GM21390 (cell line): ENCODE data around the gene REC8.

Experiments used
- ATAC-seq: cut with Tn5 transposase; IDR thresholded peaks from one replicate; pipeline ENCODE4 v1.9.1; 2021; ENCODE audit not compliant: unreplicated experiment

The REC8 gene

GRCh38 chr14:24138396-24139271, 33.2 kb upstream of the REC8 start:
- no peak for ATAC-seq

GRCh38 chr14:24139272-24139934, 32.5 kb upstream of the REC8 start:
- no peak for ATAC-seq

GRCh38 chr14:24141097-24141880, 30.6 kb upstream of the REC8 start, which contains the start of gene EMC9:
Gene EMC9, minus strand, starts transcription at chr14:24141591. Its CDS starts 287 bp downstream, at chr14:24141304.
- peak; percentile 84 for ATAC-seq

- ATAC-seq: no peak
These were observed 28.4 kb upstream of the REC8 start for GRCh38 chr14:24143511-24143910.

- no peak for ATAC-seq
These were observed 27.4 kb upstream of the REC8 start for GRCh38 chr14:24144451-24144850.

- no peak for ATAC-seq
These were observed 26.7 kb upstream of the REC8 start for GRCh38 chr14:24145219-24145618.

DNA sequence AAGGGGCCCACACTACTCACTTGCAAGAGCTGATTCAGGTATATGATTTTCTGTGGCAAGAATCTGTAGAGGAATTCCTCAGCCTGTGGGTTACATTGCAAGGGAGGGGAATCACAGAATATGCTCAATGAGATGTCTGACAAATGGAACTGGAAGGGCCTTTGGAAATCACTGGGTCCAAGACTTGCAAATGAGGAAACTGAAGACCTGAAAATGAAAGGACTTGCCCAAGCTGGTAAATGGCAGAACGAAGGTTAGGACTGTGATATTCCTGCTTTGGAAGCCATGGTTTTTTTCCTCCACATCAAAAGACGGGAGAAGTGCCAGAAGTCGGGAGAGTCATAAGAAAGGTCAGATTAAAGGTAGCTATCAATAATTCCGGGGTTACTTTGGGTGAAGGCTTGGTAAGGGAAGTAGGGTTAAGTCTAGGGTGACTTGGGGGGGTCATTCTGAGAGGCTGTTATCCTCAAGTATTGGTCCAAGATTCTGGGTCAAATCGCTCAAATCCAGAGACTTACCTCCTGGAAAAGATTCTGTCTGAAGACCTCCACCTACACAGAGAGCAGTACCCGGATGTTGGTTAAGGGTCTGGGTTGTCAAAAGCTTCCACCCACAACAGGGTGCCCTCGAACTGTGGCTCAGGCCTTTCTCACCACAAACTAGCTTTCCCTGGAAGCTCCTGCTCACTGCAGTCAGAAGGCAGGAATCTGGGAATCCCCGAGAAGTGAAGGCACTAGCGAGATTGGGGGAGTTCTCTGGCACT, 26.0 kb upstream of the REC8 start:
- ATAC-seq: no peak

DNA sequence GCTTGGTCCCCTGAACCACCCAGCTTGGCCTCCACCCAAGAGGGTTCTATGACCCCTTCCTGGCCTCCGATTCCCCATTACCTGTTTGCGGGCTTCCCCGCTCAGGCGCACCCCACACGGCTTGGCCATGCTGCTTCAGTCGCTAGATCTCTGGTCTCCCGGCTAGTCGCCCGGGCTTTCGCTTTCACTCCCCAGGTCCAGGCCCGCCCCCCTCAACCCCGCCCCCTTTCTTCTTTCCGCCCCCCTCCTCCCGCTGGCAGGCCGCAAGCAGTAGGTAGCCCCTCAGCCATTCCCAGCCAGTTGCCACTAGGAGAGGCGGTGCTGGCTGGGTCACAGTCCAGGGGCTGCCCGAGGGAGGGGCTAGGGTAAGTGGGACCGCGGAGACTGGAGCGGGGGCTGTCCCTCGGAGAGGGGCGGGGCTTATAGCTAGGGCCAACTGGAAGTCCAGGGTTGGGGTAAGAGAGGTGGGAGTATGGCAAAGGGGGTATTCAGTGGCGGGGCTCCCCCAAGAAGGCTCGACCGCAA, 25.4 kb upstream of the REC8 start, which contains the start of gene PSME2:
Gene PSME2 (minus strand): TSS at position 158 of the 525 bp plus-strand sequence. CDS start 29 bp downstream, at position 129.
- peak; percentile 56 for ATAC-seq

- peak; percentile 82 for ATAC-seq
These were observed 24.7 kb upstream of the REC8 start, which contains the start of gene RNF31 for GRCh38 chr14:24146978-24147760. Gene RNF31, plus strand, starts transcription at chr14:24147498. Its CDS starts 201 bp downstream, at chr14:24147699.

DNA sequence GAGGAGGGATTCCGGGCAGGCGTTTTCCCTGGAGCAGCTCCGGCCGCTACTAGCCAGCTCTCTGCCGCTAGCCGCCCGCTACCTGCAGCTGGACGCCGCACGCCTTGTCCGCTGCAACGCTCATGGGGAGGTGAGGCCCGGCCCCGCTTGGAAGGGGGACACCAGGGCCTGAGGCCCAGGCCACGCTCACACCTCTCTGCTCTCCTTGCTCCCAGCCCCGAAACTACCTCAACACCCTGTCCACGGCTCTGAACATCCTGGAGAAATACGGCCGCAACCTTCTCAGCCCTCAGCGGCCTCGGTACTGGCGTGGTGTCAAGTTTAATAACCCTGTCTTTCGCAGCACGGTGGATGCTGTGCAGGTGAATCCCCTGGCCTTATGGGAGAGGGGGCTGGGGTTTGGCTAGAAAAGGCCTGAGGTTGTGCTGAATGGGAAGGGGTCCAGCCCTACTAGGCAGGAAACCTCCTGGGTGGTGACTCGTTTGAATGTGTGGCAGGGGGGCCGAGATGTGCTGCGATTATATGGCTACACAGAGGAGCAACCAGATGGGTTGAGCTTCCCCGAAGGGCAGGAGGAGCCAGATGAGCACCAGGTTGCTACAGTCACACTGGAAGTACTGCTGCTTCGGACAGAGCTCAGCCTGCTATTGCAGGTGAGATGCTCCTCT, 24.0 kb upstream of the REC8 start:
- ATAC-seq: no peak

GRCh38 chr14:24149302-24149969, 22.4 kb upstream of the REC8 start:
- no peak for ATAC-seq

DNA sequence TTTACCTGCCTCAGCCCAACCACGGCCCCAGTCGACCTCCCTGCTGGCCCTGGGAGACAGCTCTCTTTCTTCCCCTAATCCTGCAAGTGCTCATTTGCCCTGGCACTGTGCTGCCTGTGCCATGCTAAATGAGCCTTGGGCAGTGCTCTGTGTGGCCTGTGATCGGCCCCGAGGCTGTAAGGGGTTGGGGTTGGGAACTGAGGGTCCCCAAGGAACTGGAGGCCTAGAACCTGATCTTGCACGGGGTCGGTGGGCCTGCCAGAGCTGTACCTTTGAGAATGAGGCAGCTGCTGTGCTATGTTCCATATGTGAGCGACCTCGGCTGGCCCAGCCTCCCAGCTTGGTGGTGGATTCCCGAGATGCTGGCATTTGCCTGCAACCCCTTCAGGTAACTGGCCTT, 21.8 kb upstream of the REC8 start:
- ATAC-seq: no peak

GRCh38 chr14:24150567-24150966, 21.3 kb upstream of the REC8 start:
- ATAC-seq: no peak

GRCh38 chr14:24150993-24151392, 20.9 kb upstream of the REC8 start:
- no peak for ATAC-seq

- no peak for ATAC-seq
These were observed 20.3 kb upstream of the REC8 start for GRCh38 chr14:24151404-24152080.

DNA sequence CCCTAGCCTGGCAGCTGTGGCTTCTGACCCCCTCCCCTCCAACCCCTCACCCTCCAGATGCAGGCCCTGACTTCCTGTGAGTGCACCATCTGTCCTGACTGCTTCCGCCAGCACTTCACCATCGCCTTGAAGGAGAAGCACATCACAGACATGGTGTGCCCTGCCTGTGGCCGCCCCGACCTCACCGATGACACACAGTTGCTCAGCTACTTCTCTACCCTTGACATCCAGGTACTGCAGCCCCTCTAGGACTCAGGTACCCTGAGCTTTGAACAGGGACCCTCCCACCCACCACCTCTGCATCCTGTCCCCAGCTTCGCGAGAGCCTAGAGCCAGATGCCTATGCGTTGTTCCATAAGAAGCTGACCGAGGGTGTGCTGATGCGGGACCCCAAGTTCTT, 16.8 kb upstream of the REC8 start:
- ATAC-seq: no peak

DNA sequence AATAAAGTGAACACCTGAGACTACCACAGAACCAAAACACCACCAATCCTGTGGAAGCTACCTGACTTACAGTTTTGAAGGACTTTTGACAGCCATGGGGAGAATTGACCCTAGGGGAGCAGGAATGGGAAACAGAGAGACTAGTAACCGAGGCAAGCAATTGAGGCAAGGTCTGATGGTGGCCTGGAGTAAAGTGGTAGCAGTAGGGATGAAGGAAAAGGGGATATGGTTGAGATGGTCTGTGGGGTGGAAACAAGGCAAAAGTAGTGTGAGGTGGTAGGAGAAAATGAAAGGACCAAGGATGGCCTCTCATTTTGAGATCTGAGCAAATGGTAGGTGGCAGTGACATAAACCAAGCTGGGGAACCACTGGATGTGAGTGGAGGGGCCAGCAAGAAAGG, 15.0 kb upstream of the REC8 start:
- ATAC-seq: no peak

GRCh38 chr14:24157331-24157730, 14.5 kb upstream of the REC8 start:
- ATAC-seq: no peak
